Hematopoietic multipotent progenitor cell treated with erythropoietin and hydrocortisone succinate and interleukin-3 and kit ligand, for 4 days (in vitro differentiated cells): Measurements from ENCODE around the gene TAF11L14.

Experiments used
- DNase-seq: peaks from one replicate; pipeline ENCODE4 v3.0.0-alpha.2; 2015

Gene TAF11L14

DNA sequence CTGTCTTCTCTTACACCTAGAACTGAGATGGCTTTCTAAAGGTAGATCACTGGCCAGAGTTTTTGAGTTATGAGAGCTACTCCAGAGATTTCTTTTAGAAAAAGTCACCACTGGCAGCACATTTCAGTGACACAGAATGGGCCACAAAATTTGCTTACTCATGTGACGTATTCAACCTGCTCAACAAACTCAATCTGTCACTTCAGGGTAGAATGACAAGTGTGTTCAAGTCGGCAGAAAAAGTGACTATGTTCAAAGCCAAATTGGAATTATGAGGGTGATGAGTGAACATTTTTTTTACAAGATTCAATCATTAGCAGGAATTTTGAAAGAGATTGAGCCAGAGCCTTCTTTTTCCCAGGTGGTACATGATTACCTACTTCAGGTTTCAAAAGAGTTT lies 46.5 kb downstream of the TAF11L14 start:
- DNase-seq: no peak
